ENCODE data around the gene TM4SF18. TPM values are rescaled to one million over a fixed set of nuclear protein-coding genes. Genes with fewer than 3 reads are reported as not detected.

Gene TM4SF18
- total RNA-seq, 2 experiments from 2014 or later: not detected

DNA sequence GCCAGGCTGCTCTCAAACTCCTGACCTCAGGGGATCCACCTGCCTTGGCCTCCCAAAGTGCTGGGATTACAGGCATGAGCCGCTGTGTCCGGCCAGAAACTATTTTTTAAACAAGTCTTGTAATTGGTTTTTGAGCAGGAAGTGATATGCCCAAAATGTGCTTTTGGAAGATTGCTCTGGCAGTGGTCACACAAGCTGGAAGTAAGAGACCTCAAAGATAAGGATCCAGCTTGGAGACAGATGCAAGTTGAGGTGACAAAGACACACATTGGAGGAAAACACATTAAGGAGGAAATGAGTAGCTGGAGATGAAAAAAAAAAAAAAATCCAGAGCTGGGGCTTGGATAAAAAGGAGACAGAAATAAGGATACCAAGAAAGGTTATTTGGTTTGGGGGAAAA is 6.3 kb downstream of the TM4SF18 start:
- POLR2A ChIA-PET: no interaction called here
- H3K4me1 Mint-ChIP-seq: no peaks in the 10 kb centered on the region

DNA sequence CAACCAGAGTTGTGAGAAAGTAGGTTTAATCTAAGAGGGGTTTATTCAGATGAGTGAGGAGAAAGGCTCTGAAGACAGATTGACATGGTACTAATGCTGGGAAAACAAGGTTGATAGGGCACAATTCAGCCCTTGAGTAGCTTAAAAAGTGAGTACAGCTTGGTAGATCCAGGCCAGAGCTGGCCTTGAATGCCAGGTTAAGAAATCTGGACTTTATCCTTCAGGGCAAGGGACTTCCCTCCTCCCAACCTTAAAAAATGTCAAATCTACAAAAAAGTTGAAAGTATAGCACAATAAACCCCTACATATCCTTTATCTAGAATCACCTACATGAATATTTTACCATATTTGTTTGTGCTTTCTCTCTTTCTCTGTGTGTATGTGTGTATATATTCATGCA is 7.9 kb downstream of the TM4SF18 start:
- DNase-seq (no peak), ATAC-seq (ENCODE audit: low read depth) (no peak)
- no peaks in the 10 kb centered on the region for H3K9me3 Mint-ChIP-seq
- H3K27ac Mint-ChIP-seq: no peak overlapping the region
- H3K4me1 Mint-ChIP-seq: no peaks in the 10 kb centered on the region
- POLR2A ChIA-PET: no interaction called here
- H3K4me3 Mint-ChIP-seq: no peak overlapping the region
- no peaks in the 10 kb centered on the region for H3K36me3 Mint-ChIP-seq
- H3K27me3 Mint-ChIP-seq: peaks cover 9% of the 10 kb centered on the region

More for the DNA sequence above, 6.3 kb downstream of the TM4SF18 start:
- no peak overlapping the region for H3K27ac Mint-ChIP-seq
- DNase-seq: no peak
- ATAC-seq (ENCODE audit: low read depth): no peak
- H3K36me3 Mint-ChIP-seq: no peaks in the 10 kb centered on the region
- H3K9me3 Mint-ChIP-seq: no peaks in the 10 kb centered on the region
- H3K4me3 Mint-ChIP-seq: no peak overlapping the region
- H3K27me3 Mint-ChIP-seq: peaks cover 20% of the 10 kb centered on the region

DNA sequence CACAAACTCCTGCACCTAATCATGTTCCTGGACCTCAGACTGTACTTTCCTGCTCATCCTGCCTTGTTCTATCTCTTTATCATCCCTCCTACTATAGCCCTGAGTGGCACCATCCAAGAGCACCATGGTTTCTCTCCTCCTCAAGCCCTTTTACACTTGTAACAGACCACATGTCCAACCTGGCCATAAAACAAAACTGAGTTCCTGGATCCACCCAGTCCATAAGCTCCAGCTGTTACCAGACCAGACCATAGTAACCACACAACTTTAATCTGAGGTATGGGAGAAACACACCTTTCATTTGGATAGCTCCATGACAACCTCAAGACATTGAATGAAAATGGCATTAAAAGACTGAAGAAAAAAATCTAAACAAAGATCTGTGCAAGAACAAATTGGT is 9.1 kb downstream of the TM4SF18 start:
- POLR2A ChIA-PET: no interaction called here
- no peaks in the 10 kb centered on the region for H3K36me3 Mint-ChIP-seq
- no peak for DNase-seq

DNA sequence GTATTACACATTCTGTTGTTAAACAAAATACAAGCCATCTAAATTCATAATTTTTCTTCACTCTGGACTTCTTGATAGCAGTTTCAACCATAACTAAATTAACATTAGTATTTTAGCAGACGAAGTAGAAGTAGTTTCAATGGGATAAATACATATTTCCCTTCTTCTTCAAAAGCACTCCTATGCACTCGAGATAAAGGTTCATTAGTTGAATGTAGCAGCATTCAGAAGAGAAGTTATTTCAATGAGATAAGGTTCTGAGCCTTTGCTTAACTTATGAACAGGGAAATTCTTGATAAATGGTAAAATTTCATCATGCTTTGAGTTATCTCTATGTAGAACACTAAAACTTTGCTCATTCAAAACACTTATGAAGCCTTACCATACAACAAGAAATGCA is 11.8 kb downstream of the TM4SF18 start:
- no peak overlapping the region for H3K27ac Mint-ChIP-seq
- POLR2A ChIA-PET: no interaction called here
- no peaks in the 10 kb centered on the region for H3K4me1 Mint-ChIP-seq
- ATAC-seq (ENCODE audit: low read depth): no peak
- no peaks in the 10 kb centered on the region for H3K9me3 Mint-ChIP-seq
- H3K27me3 Mint-ChIP-seq: peaks cover 2% of the 10 kb centered on the region
- H3K36me3 Mint-ChIP-seq: no peaks in the 10 kb centered on the region
- no peak for DNase-seq
- no peak overlapping the region for H3K4me3 Mint-ChIP-seq

More for the DNA sequence above, 9.1 kb downstream of the TM4SF18 start:
- no peak for ATAC-seq (ENCODE audit: low read depth)
- Mint-ChIP-seq H3K4me3 (no peak overlapping the region), H3K4me1 (no peaks in the 10 kb centered on the region), H3K9me3 (no peaks in the 10 kb centered on the region), H3K27ac (no peak overlapping the region), H3K27me3 (peaks cover 6% of the 10 kb centered on the region)

DNA sequence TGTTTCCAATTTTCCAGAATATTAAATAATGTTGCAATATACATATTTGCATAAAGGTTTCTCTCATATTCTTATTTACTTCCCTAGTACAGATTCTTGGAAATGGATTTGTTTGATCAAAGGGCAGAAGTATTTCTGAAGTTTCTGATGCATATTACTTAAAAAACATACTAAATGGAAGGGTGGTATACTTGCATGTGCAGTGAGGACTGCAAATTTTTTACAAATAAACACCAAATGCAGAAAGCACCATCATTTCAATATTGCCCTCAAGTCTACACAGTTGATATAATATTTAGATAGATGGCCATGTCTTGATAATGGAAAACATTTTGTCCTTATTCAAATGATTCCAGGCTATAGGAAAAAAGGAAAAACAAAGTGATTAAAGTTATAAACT is 12.3 kb downstream of the TM4SF18 start:
- H3K9me3 Mint-ChIP-seq: no peaks in the 10 kb centered on the region
- no peak overlapping the region for H3K4me3 Mint-ChIP-seq
- peaks cover 2% of the 10 kb centered on the region for H3K27me3 Mint-ChIP-seq
- DNase-seq (no peak), ATAC-seq (ENCODE audit: low read depth) (no peak)
- POLR2A ChIA-PET: no interaction called here
- no peaks in the 10 kb centered on the region for H3K36me3 Mint-ChIP-seq
- H3K27ac Mint-ChIP-seq: no peak overlapping the region
- no peaks in the 10 kb centered on the region for H3K4me1 Mint-ChIP-seq

DNA sequence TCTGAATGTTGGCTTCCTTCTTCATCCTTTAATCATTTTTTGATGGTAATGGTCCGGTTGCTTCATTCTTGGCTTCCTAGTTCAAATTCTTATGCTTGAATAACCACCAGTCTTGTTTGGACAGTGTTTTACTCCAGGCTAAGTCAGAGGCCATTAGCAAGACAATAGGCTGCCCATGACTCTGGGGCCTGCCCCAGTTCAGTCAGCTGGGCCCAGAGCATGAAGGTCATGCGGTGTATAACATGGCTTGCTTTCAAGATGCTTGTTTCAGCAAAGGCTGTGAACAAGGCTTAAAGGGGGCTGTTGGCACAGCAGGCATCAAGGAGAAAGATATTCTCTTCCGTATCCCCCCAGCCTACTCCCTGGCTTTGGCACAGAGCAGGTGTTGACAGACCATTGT is 13.7 kb downstream of the TM4SF18 start:
- H3K9me3 Mint-ChIP-seq: no peaks in the 10 kb centered on the region
- POLR2A ChIA-PET: no interaction called here
- DNase-seq: no peak
- no peaks in the 10 kb centered on the region for H3K36me3 Mint-ChIP-seq
- no peak overlapping the region for H3K4me3 Mint-ChIP-seq
- H3K27me3 Mint-ChIP-seq: peaks cover 2% of the 10 kb centered on the region
- no peak for ATAC-seq (ENCODE audit: low read depth)
- H3K27ac Mint-ChIP-seq: no peak overlapping the region
- no peaks in the 10 kb centered on the region for H3K4me1 Mint-ChIP-seq

DNA sequence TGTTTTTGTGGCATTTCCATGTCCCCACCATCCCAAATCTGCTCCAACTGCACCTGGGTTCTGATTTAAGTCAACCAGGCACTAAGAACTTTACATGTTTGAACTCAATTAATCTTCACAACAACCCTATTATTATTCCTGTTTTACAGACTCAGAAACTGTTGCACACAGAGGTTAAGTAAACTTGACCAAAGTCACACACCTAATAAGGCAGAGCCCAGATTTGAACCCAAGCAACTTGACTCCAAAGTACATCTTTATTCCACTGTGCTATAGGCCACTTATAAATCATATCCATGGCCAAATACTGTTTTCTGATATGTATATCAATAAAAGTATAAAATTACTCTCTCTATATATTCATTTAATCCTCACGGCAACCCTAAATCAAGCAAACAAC is 16.4 kb downstream of the TM4SF18 start:
- H3K27me3 Mint-ChIP-seq: peaks cover 16% of the 10 kb centered on the region
- ATAC-seq (ENCODE audit: low read depth) (no peak), DNase-seq (no peak)
- no peak overlapping the region for H3K4me3 Mint-ChIP-seq
- POLR2A ChIA-PET: no interaction called here
- H3K9me3 Mint-ChIP-seq: peaks cover 1% of the 10 kb centered on the region
- H3K27ac Mint-ChIP-seq: no peak overlapping the region
- no peaks in the 10 kb centered on the region for H3K36me3 Mint-ChIP-seq
- no peaks in the 10 kb centered on the region for H3K4me1 Mint-ChIP-seq

DNA sequence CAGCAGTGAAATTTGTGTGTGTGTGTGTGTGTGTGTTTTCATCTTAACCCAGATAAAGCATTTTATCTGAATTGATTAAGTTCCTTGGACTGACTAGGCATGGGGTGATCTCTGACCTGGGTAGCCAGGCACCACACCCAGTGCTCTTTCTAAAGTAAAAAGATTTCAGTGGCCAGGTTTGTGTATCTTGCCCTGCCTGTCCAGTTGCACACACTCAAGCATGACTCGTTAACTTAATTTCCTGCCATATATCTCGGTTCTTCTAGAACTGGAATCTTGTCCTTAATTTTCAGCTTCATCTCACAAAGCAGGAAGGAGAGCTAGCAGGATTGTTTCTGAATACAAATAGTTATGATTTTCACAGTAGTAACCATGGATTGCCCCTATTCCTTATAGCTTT is 17.0 kb downstream of the TM4SF18 start:
- H3K27me3 Mint-ChIP-seq: peaks cover 21% of the 10 kb centered on the region
- POLR2A ChIA-PET: no interaction called here
- no peaks in the 10 kb centered on the region for H3K36me3 Mint-ChIP-seq
- DNase-seq: no peak
- H3K27ac Mint-ChIP-seq: no peak overlapping the region
- no peaks in the 10 kb centered on the region for H3K4me1 Mint-ChIP-seq
- H3K4me3 Mint-ChIP-seq: no peak overlapping the region
- peaks cover 2% of the 10 kb centered on the region for H3K9me3 Mint-ChIP-seq
- ATAC-seq (ENCODE audit: low read depth): no peak

DNA sequence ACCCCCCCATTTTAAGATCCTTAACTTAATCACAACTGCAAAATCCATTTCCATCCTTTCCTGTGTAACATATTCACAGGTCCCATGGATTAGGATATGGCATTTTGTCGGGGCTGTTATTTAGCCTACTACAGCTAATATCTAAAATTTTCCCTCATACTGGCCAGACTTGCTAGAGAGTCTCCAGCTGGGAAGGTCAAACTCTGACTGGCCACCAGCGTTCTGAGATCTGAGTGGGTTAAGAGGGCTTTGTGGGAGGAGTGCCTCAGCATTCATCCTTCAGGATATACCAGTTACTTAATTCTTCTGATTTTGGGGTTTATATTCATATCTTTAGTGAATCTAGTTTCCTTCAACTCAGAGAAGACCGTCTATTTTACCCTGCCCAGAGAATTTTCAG is 17.7 kb downstream of the TM4SF18 start:
- Mint-ChIP-seq H3K9me3 (peaks cover 2% of the 10 kb centered on the region), H3K27ac (no peak overlapping the region), H3K36me3 (no peaks in the 10 kb centered on the region), H3K4me3 (no peak overlapping the region), H3K27me3 (peaks cover 22% of the 10 kb centered on the region), H3K4me1 (no peaks in the 10 kb centered on the region)
- ATAC-seq (ENCODE audit: low read depth) (no peak), DNase-seq (no peak)
- POLR2A ChIA-PET: no interaction called here

DNA sequence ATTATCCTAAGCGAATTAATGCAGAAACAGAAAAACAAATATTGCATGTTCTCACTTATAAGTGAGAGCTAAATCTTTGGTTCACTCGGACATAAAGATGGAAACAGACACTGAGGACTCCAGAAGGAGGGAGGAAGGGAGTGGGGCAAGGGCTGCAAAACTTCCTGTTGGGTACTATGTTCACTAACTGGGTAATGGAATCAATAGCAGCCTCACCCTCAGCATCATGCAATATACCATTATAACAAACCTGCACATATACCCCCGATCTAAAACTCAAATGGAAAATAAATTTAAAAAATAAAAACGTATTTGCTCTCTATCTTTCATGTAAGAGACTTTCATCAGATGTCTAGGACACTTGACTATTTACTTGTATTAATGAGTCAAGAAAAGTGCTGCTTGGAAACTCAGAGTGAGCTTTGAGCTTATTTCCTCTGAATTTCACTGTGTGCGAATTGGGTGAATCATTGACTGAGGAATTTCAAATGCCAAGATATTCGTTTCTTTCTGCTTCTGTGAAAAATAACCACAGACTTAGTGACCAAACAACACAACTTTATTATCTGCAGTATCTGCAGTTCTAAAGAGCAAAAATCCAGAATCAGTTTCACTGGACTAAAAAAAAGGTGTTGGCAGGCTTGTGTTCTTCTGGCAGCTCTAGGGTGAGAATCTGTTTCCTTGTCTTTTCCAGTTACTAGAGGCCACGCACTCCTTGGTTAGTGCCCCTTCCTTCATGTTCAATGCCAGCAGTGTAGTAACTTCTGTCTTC is 18.4 kb downstream of the TM4SF18 start:
- H3K36me3 Mint-ChIP-seq: no peaks in the 10 kb centered on the region
- peaks cover 3% of the 10 kb centered on the region for H3K9me3 Mint-ChIP-seq
- no peak for ATAC-seq (ENCODE audit: low read depth)
- H3K4me1 Mint-ChIP-seq: no peaks in the 10 kb centered on the region
- no peak for DNase-seq
- no peak overlapping the region for H3K4me3 Mint-ChIP-seq
- no peak overlapping the region for H3K27ac Mint-ChIP-seq
- POLR2A ChIA-PET: no interaction called here
- H3K27me3 Mint-ChIP-seq: peaks cover 22% of the 10 kb centered on the region

DNA sequence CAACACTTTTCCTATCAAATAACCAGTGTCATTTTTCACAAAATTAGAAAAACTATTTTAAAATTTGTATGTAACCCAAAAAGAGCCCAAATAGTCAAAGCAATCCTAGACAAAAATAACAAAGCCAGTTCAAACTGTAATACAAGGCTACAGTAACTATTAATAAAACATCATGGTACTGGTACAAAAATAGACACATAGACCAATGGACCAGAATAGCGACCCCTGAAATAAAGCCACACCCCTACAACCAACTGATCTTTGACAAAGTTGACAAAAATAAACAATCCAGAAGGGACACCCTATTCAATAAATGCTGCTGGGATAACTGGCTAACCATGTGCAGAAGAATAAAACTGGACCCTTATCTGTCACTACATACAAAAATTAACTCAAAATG is 19.9 kb downstream of the TM4SF18 start:
- Mint-ChIP-seq H3K27me3 (peaks cover 22% of the 10 kb centered on the region), H3K4me1 (no peaks in the 10 kb centered on the region), H3K36me3 (no peaks in the 10 kb centered on the region), H3K27ac (no peak overlapping the region), H3K9me3 (peaks cover 3% of the 10 kb centered on the region), H3K4me3 (no peak overlapping the region)
- ATAC-seq (ENCODE audit: low read depth): no peak
- POLR2A ChIA-PET: no interaction called here
- no peak for DNase-seq

DNA sequence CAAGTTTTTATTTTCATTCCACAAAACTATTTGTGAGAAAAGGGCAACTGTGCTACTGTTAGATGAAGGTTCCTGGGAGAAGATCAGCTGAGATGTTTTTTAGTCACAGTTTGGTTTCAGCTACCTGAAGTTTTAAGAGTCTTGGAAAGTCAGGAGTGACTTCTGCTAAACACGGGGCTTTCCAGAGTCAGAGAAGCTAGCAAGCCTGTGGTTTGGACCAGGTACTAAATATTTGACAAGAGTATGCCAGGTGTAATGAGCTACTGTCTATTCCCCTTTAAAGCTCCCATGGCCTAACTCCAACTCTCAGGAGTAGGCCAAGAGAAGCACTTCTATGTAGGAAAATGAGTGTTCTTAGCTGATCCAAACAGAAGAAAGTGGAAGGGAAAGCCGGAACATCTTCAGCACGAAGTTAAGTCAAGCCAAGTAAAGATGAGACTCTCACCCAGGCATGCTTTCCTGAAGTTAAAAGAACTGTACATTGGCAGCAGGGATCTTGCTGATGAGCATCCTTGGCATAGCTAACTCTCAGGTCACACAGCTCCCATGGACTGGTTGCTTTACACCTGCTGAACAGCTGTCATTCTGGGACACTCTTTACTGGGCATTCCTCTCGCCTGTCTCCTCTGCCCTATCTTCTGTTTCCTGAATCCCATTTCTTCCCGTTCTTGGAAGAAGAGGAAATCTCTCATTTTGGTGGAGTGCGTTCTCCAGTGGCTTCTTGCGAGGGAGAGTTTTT is 22.5 kb downstream of the TM4SF18 start:
- Mint-ChIP-seq H3K27me3 (peaks cover 24% of the 10 kb centered on the region), H3K4me1 (no peaks in the 10 kb centered on the region), H3K9me3 (peaks cover 3% of the 10 kb centered on the region), H3K27ac (no peak overlapping the region), H3K36me3 (no peaks in the 10 kb centered on the region), H3K4me3 (no peak overlapping the region)
- no peak for DNase-seq
- ATAC-seq (ENCODE audit: low read depth): no peak
- POLR2A ChIA-PET: interaction anchor here (0.6 kb wide), 1 partner anchor 980 kb away, joined by 5 read pairs; no protein-coding TSS in a partner anchor

DNA sequence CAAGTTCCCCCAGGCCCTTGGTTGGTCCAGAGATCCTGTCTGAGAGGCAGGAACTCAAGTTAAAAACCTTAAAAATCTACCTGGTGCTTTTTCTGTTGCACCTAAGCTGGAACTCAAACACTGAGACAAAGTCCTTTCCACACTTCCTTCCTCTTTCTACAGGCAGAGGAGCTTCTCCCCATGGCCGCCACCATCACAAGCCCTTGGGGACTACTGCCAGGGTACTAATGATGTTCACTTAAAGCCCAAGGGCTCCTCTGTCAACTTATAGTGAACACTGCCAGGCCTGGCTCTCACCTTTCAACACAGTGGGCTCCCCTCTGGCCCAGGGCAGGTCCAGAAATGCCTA is 26.0 kb downstream of the TM4SF18 start:
- Mint-ChIP-seq H3K4me3 (no peak overlapping the region), H3K9me3 (peaks cover 3% of the 10 kb centered on the region), H3K4me1 (no peaks in the 10 kb centered on the region), H3K27me3 (peaks cover 37% of the 10 kb centered on the region), H3K27ac (no peak overlapping the region), H3K36me3 (no peaks in the 10 kb centered on the region)
- ATAC-seq (ENCODE audit: low read depth) (no peak), DNase-seq (no peak)
- POLR2A ChIA-PET: no interaction called here

DNA sequence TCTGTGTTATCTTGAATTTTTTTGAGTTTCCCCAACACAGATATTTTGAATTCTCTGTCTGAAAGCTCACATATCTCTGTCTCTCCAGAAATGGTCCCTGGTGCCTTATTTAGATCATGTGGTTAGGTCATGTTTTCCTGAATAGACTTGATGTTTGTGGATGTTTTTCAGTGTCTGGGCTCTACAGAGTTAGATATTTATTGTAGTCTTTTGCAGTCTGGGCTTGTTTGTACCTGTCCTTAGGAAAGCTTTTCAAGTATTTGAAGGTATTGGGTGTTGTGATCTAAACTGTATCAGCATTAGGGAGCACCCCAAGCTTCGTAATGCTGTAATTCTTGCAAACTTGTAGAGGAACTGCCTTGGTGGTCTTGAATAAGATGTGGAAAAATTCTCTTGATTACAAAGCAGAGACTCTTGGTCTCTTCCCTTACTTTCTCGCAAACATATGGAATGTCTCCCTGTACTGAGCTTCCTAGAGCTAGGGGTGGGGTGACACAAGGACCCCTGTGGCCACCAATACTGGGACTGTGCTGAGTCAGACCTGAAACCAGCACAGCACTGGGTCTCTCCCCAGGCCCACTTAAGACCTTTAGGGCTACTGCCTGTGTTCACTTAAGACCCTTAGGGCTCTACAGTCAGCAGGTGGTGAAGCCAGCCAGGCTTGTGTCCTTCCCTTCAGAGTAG is 26.5 kb downstream of the TM4SF18 start:
- Mint-ChIP-seq H3K36me3 (no peaks in the 10 kb centered on the region), H3K4me3 (no peak overlapping the region), H3K27ac (no peak overlapping the region), H3K9me3 (peaks cover 1% of the 10 kb centered on the region), H3K4me1 (no peaks in the 10 kb centered on the region), H3K27me3 (peaks cover 34% of the 10 kb centered on the region)
- POLR2A ChIA-PET: no interaction called here
- DNase-seq (no peak), ATAC-seq (ENCODE audit: low read depth) (no peak)
